WTC11 (cell line): ENCODE results near the gene TAGLN3. TPM values are rescaled to one million over a fixed set of nuclear protein-coding genes. Genes with fewer than 3 reads are reported as not detected.

Experiments used
- ATAC-seq: fragments of 200-7000 bp; cut with Tn5 transposase; 2 replicates; pipeline ENCODE4 v1.10.0; 2021; ENCODE audit warnings: mild to moderate bottlenecking, moderate library complexity
- CTCF ChIA-PET: fragments of 300-600 bp; sonication (Branson Sonifier 250); formaldehyde crosslinking; loops from one replicate; lab custom pipeline; 2021; ENCODE audit warnings: antibody characterized with exemption; lab: Charles Lee
- POLR2A ChIA-PET: fragments of 350-600 bp; sonication (Branson Sonifier 250); formaldehyde crosslinking; loops from one replicate; lab custom pipeline; 2021; ENCODE audit warnings: antibody characterized with exemption; lab: Charles Lee
- DNase-seq: peaks from one replicate; pipeline ENCODE4 v3.0.0; 2021; ENCODE audit warnings: low spot score
- H3K27ac Mint-ChIP-seq: 2 replicates; pipeline ENCODE4 v1.8.0; 2021; ENCODE audit warnings: mixed read lengths
- H3K27me3 Mint-ChIP-seq: 2 replicates; pipeline ENCODE4 v1.8.0; 2021; ENCODE audit warnings: low read depth, mild to moderate bottlenecking, moderate library complexity, mixed read lengths
- H3K36me3 Mint-ChIP-seq: 2 replicates; pipeline ENCODE4 v1.8.0; 2021; ENCODE audit warnings: mixed read lengths
- H3K4me1 Mint-ChIP-seq: 2 replicates; pipeline ENCODE4 v1.8.0; 2022; ENCODE audit warnings: mixed read lengths
- H3K4me3 Mint-ChIP-seq: 2 replicates; pipeline ENCODE4 v1.8.0; 2021; ENCODE audit warnings: mild to moderate bottlenecking, moderate library complexity, mixed read lengths
- H3K9me3 Mint-ChIP-seq: 2 replicates; pipeline ENCODE4 v1.8.0; 2021; ENCODE audit warnings: mixed read lengths
- AFF4 ChIP-seq: sonication (generic); formaldehyde crosslinking; IDR thresholded peaks from 2 replicates; pipeline ENCODE4 v1.8.1; 2023; ENCODE audit warnings: mild to moderate bottlenecking, missing genetic modification reagents, borderline replicate concordance
- AR ChIP-seq: fragments of 250-450 bp; sonication (Bioruptor Pico); IDR thresholded peaks from 2 replicates; pipeline ENCODE4 v1.9.0; 2021; ENCODE audit warnings: mild to moderate bottlenecking
- CDX4 ChIP-seq: fragments of 250-450 bp; sonication (Bioruptor Pico); IDR thresholded peaks from 2 replicates; pipeline ENCODE4 v1.9.0; 2021; ENCODE audit warnings: moderate library complexity, mild to moderate bottlenecking, inconsistent platforms, borderline replicate concordance
- CTCF ChIP-seq: fragments of 200-600 bp; IDR thresholded peaks from 2 replicates; pipeline ENCODE4 v1.8.0; 2022; ENCODE audit warnings: antibody characterized with exemption
- ETV6 ChIP-seq: sonication (generic); formaldehyde crosslinking; IDR thresholded peaks from 2 replicates; pipeline ENCODE4 v1.8.1; 2022; ENCODE audit warnings: mild to moderate bottlenecking, missing genetic modification reagents
- FOXJ3 ChIP-seq: sonication (generic); formaldehyde crosslinking; IDR thresholded peaks from 2 replicates; pipeline ENCODE4 v1.9.0; 2021; ENCODE audit warnings: missing genetic modification reagents, mild to moderate bottlenecking, borderline replicate concordance
- JUN ChIP-seq: sonication (generic); formaldehyde crosslinking; IDR thresholded peaks from 2 replicates; pipeline ENCODE4 v1.8.0; 2023; ENCODE audit warnings: mild to moderate bottlenecking, missing genetic modification reagents
- RORB ChIP-seq: fragments of 250-450 bp; sonication (Bioruptor Pico); IDR thresholded peaks from 2 replicates; pipeline ENCODE4 v1.9.0; 2021; ENCODE audit warnings: mild to moderate bottlenecking
- SP1 ChIP-seq: sonication (generic); formaldehyde crosslinking; conservative IDR thresholded peaks from 2 replicates; pipeline ENCODE4 v1.8.1; 2022; ENCODE audit warnings: missing genetic modification reagents
- STAT6 ChIP-seq: sonication (generic); formaldehyde crosslinking; conservative IDR thresholded peaks from 2 replicates; pipeline ENCODE4 v1.8.1; 2023; ENCODE audit warnings: mild to moderate bottlenecking, low read depth, missing genetic modification reagents, moderate library complexity
- TCF7 ChIP-seq: sonication (generic); formaldehyde crosslinking; IDR thresholded peaks from 2 replicates; pipeline ENCODE4 v1.8.0; 2022; ENCODE audit warnings: mild to moderate bottlenecking, low read depth, missing genetic modification reagents, moderate library complexity
- total RNA-seq: library from RNA; stranded (reverse); gene quantifications from 3 replicates; pipeline ENCODE4 v1.2.3, GENCODE V29; 2021
- TF ChIP-seq, protein P1 (sequence below): fragments of 250-450 bp; sonication (Bioruptor Pico); IDR thresholded peaks from 2 replicates; pipeline ENCODE4 v1.9.0; 2021; ENCODE audit warnings: mild to moderate bottlenecking, borderline replicate concordance

Gene TAGLN3
- total RNA-seq, 1 experiment from 2014 or later: 2.8 TPM

DNA sequence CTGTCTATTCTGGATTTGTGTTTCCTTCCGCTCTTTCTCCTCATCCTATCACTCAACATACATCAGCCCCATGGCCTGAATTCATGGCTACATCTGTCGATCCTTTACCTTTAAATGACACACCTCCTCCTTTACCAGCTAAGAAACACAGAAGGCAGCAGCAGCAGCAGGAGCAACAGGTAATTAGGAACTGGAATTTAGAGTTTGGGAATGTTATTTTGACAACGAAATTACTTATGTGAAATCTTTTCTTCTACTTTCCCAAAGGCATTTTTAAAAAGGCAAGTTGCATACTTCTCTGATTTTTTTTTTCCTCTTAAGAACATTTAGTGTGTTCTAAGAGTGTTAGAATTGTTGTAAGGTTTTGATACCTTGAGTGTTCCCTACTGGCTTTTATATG is 49.0 kb upstream of the TAGLN3 start (continued):
- TF ChIP-seq RORB: no peak
- TF ChIP-seq, protein P1, sequence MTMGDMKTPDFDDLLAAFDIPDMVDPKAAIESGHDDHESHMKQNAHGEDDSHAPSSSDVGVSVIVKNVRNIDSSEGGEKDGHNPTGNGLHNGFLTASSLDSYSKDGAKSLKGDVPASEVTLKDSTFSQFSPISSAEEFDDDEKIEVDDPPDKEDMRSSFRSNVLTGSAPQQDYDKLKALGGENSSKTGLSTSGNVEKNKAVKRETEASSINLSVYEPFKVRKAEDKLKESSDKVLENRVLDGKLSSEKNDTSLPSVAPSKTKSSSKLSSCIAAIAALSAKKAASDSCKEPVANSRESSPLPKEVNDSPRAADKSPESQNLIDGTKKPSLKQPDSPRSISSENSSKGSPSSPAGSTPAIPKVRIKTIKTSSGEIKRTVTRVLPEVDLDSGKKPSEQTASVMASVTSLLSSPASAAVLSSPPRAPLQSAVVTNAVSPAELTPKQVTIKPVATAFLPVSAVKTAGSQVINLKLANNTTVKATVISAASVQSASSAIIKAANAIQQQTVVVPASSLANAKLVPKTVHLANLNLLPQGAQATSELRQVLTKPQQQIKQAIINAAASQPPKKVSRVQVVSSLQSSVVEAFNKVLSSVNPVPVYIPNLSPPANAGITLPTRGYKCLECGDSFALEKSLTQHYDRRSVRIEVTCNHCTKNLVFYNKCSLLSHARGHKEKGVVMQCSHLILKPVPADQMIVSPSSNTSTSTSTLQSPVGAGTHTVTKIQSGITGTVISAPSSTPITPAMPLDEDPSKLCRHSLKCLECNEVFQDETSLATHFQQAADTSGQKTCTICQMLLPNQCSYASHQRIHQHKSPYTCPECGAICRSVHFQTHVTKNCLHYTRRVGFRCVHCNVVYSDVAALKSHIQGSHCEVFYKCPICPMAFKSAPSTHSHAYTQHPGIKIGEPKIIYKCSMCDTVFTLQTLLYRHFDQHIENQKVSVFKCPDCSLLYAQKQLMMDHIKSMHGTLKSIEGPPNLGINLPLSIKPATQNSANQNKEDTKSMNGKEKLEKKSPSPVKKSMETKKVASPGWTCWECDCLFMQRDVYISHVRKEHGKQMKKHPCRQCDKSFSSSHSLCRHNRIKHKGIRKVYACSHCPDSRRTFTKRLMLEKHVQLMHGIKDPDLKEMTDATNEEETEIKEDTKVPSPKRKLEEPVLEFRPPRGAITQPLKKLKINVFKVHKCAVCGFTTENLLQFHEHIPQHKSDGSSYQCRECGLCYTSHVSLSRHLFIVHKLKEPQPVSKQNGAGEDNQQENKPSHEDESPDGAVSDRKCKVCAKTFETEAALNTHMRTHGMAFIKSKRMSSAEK (CRISPR knock-in tag): no peak
- TF ChIP-seq CTCF: no peak

DNA sequence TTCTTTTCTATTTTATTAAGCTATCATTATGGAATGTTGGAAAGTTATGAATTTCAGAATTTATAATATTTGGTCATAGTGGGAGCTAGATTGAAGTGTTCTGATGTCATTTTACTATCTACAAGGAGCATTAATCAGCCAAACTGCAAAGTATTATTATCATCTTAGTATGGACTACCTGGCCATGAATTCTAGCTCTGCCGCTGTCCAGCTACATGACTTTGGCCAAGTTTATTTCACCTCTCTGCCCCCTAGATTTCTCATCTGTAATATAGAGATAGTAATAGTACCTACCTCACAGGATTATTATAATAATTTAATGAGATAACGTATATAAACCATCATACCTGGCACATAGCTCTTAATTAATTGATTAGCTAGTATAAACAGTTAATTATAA is 47.7 kb upstream of the TAGLN3 start:
- Mint-ChIP-seq H3K36me3 (no peaks in the 10 kb centered on the region; the same call in 1 of the 2 replicates), H3K27me3 (peaks cover 6% of the 10 kb centered on the region), H3K4me3 (no peak overlapping the region), H3K9me3 (no peaks in the 10 kb centered on the region), H3K27ac (no peak overlapping the region), H3K4me1 (peaks cover 21% of the 10 kb centered on the region)
- DNase-seq (no peak), ATAC-seq (no peak)
- ChIA-PET POLR2A (no interaction called here), CTCF (interaction anchor here (1.0 kb wide), 1 partner anchor 63 kb away, joined by 5 read pairs; no protein-coding TSS in a partner anchor)
- TF ChIP-seq AFF4 (CRISPR knock-in tag) (no peak), AR (CRISPR knock-in tag) (no peak), SP1 (CRISPR knock-in tag) (no peak), STAT6 (CRISPR knock-in tag) (no peak), ETV6 (CRISPR knock-in tag) (no peak), FOXJ3 (CRISPR knock-in tag) (no peak), CDX4 (CRISPR knock-in tag) (no peak), CTCF (no peak), TCF7 (no peak), JUN (no peak)
